Body of pancreas (tissue), 4 donors: Measurements from ENCODE around the gene IDNK.

Source experiments
- CTCF ChIP-seq, 7 experiments: fragments of 450-650 bp in 4 of 7; fragments of 200-600 bp in 3 of 7; sonication (generic) in 3 of 7; IDR thresholded peaks; one replicate each; pipeline ENCODE4 v1.5.1; 2016 to 2019; ENCODE audit warnings: antibody characterized with exemption in 7 of 7
- POLR2A ChIP-seq, 3 donors: fragments of 450-650 bp; IDR thresholded peaks; one replicate each; pipeline ENCODE4 v1.6.1; 2016; ENCODE audit warnings: antibody characterized with exemption in 3 of 3, mild to moderate bottlenecking in 2 of 3

GRCh38 chr9:83662933-83663332 is 40.0 kb downstream of the IDNK start:
- TF ChIP-seq CTCF (IDR thresholded peaks at IDR 0.05), result no peak
- no peak for TF ChIP-seq POLR2A (IDR thresholded peaks at IDR 0.05)
